Measurements from ENCODE around the gene SPTAN1. TPM values are rescaled to one million over a fixed set of nuclear protein-coding genes. Genes with fewer than 3 reads are reported as not detected.

SPTAN1 gene
- total RNA-seq, 4 donors from 2014 or later: 204 to 368 (median 348) TPM

DNA sequence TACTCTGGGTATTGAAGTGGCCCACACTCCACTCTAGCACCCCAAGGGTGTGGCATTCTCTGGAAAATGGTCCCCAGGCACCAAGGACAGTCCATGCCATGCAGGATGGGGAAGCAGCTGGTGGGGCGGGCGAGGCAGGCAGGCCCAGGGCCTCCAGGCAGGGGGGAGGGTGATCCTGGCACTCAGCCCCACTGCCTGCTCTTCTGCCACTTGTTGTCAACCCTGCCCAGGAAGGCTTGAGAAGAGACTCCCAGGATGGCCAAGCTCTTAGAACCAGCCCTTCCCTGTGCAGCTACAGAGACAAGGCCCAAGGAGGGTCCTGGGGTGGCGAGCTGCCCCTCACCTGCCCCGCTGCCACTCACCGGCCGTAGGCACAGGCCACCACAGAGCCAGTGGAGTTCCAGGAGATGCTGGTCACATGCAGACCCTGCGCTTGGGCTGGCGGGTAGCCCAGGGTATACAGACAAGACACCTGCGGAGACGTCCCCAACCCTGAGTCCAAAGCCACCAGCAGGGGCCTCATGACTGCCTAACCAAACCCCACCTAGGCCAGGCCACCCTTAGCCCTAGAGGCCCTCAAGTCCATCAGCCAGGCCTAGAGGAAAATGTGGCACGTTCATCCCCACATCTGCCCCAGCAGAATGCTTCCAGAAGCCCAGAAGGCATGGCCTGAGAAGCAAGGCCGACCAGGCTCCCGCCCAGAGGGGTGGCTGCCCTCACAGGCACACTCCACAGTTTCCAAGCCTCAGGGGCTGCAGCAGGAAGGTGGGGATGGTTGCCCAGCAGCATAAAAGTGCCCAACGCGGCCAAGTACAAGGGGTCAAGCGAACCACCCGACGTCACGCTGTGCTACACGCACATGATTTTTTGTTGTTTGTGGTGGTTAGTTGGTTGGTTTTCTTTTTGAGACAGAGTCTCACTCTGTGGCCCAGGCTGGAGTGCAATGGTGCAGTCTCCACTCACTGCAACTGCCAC, 84.5 kb downstream of the SPTAN1 start:
- H3K4me1 ChIP-seq: peaks cover 22 to 30% (median 26%) of the 10 kb centered on the region in 4 donors
- H3K27ac ChIP-seq (replicated peaks in 1 of 4): peak overlapping the region; percentile 80 to 94 (median 92)
- intact Hi-C loops (cut with DNase I): loop anchor here (5.0 kb wide), 1 partner anchor 45 kb away; no protein-coding TSS in a partner anchor

GRCh38 chr9:128637656-128638055, 85.3 kb downstream of the SPTAN1 start:
- WGBS: 74% methylated on average over 9 of the region's 10 CpGs
- TF ChIP-seq POLR2A (IDR thresholded peaks at IDR 0.05; ENCODE audit: low read depth) (no peak), EP300 (IDR thresholded peaks at IDR 0.05) (no peak), CTCF (IDR thresholded peaks at IDR 0.05) (no peak), POLR2AphosphoS5 (IDR thresholded peaks at IDR 0.05) (no peak)
- Histone ChIP-seq H3K4me3 (no peak overlapping the region), H3K9me3 (no peaks in the 10 kb centered on the region), H3K27ac (replicated peaks in 1 of 4) (peak overlapping the region in 1 of 4 donors; percentile 91), H3K36me3 (peaks cover 17 to 44% (median 36%) of the 10 kb centered on the region in 4 donors), H3K27me3 (no peaks in the 10 kb centered on the region), H3K4me1 (peaks cover 22 to 30% (median 26%) of the 10 kb centered on the region in 4 donors)
- intact Hi-C loops (cut with DNase I): loop anchor here (5.0 kb wide), 1 partner anchor 45 kb away; no protein-coding TSS in a partner anchor
- DNase-seq (ENCODE audit: extremely low spot score): no peak

More for the DNA sequence above, 84.5 kb downstream of the SPTAN1 start:
- Histone ChIP-seq H3K4me3 (no peak overlapping the region), H3K9me3 (no peaks in the 10 kb centered on the region), H3K27me3 (no peaks in the 10 kb centered on the region), H3K36me3 (peaks cover 25 to 52% (median 44%) of the 10 kb centered on the region in 4 donors)
- DNase-seq (ENCODE audit: extremely low spot score): no peak
- 80% methylated on average over 3 of the region's 20 CpGs for WGBS
- no peak for TF ChIP-seq EP300 (IDR thresholded peaks at IDR 0.05)
- no peak for TF ChIP-seq POLR2AphosphoS5 (IDR thresholded peaks at IDR 0.05)
- no peak for TF ChIP-seq POLR2A (IDR thresholded peaks at IDR 0.05; ENCODE audit: low read depth)
- TF ChIP-seq CTCF (IDR thresholded peaks at IDR 0.05): no peak

DNA sequence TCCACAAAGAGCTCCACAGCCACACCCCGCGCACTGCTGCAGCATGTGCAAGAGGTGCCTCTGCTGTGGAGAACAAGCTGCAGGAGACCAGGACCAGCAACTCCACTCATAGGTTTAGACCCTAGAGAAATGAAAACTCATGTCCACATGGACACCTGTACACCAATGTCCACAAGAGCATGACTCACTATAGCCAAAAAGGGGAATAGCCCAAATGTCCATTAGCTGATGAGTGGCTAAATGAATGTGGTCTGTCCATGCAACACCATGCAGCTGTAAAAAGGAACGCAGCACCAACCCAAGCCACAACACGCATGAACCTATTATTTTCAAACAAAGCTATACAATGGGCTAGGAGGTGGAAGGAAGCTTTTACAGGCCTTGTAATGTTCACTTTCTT, 86.2 kb downstream of the SPTAN1 start:
- TF ChIP-seq EP300 (IDR thresholded peaks at IDR 0.05) (no peak), CTCF (IDR thresholded peaks at IDR 0.05) (no peak), POLR2A (IDR thresholded peaks at IDR 0.05; ENCODE audit: low read depth) (no peak), POLR2AphosphoS5 (IDR thresholded peaks at IDR 0.05) (no peak)
- H3K4me1 ChIP-seq: peaks cover 22 to 30% (median 26%) of the 10 kb centered on the region in 4 donors
- peaks cover 8 to 35% (median 27%) of the 10 kb centered on the region in 4 donors for H3K36me3 ChIP-seq
- DNase-seq (ENCODE audit: extremely low spot score): no peak
- WGBS: 92% methylated on average over 4 of the region's 4 CpGs
- no peaks in the 10 kb centered on the region for H3K9me3 ChIP-seq
- intact Hi-C loops (cut with DNase I): loop anchor here (5.0 kb wide), 1 partner anchor 44 kb away; no protein-coding TSS in a partner anchor
- no peaks in the 10 kb centered on the region for H3K27me3 ChIP-seq
- no peak overlapping the region for H3K27ac ChIP-seq (replicated peaks in 1 of 4)
- no peak overlapping the region for H3K4me3 ChIP-seq

GRCh38 chr9:128640603-128641002, 88.2 kb downstream of the SPTAN1 start:
- Histone ChIP-seq H3K27me3 (no peaks in the 10 kb centered on the region), H3K36me3 (peaks cover 0 to 23% (median 16%) of the 10 kb centered on the region in 4 donors), H3K9me3 (no peaks in the 10 kb centered on the region), H3K4me1 (peaks cover 8 to 12% (median 10%) of the 10 kb centered on the region in 4 donors), H3K27ac (replicated peaks in 1 of 4) (no peak overlapping the region), H3K4me3 (no peak overlapping the region)
- intact Hi-C loops (cut with DNase I): no loop called here
- TF ChIP-seq CTCF (IDR thresholded peaks at IDR 0.05) (no peak), EP300 (IDR thresholded peaks at IDR 0.05) (no peak), POLR2A (IDR thresholded peaks at IDR 0.05; ENCODE audit: low read depth) (no peak), POLR2AphosphoS5 (IDR thresholded peaks at IDR 0.05) (no peak)
- DNase-seq (ENCODE audit: extremely low spot score): no peak
- WGBS: 91% methylated on average over 18 of the region's 18 CpGs

All from esophagus muscularis mucosa (tissue), 4 donors.